K562 (cell line): ENCODE measurements around the gene PNMT. TPM values are rescaled to one million over a fixed set of nuclear protein-coding genes. Genes with fewer than 3 reads are reported as not detected.

Experiments used
- CC2D1A ChIP-seq: fragments of 450-650 bp; IDR thresholded peaks from 2 replicates; pipeline ENCODE4 v1.6.1; 2017; ENCODE audit warnings: mild to moderate bottlenecking
- CCAR2 ChIP-seq: fragments of 200-400 bp; formaldehyde crosslinking; IDR thresholded peaks from 2 replicates; pipeline ENCODE4 v1.6.1; 2017; ENCODE audit warnings: mild to moderate bottlenecking, low read depth, low read length
- CEBPG ChIP-seq, 3 experiments: fragments of 200-800 bp in 1 of 3; sonication (Bioruptor generic) in 1 of 3; sonication (generic) in 1 of 3; formaldehyde crosslinking in 1 of 3; IDR thresholded peaks in 2 of 3; conservative IDR thresholded peaks in 1 of 3; 2 replicates each; pipeline versions ENCODE4 v1.6.1 to v1.8.0; 2016 to 2022; ENCODE audit warnings: missing compliant biosample characterization in 2 of 3, missing genetic modification characterization in 2 of 3, mild to moderate bottlenecking in 1 of 3, missing genetic modification reagents in 1 of 3
- ETV1 ChIP-seq: fragments of 450-650 bp; conservative IDR thresholded peaks from 2 replicates; pipeline ENCODE4 v1.6.1; 2016; ENCODE audit warnings: missing genetic modification characterization, control low read depth, low read depth, missing compliant biosample characterization
- EZH2 ChIP-seq: IDR thresholded peaks from 2 replicates; pipeline ENCODE4 v1.6.1; 2012; ENCODE audit warnings: low read depth, mild to moderate bottlenecking, inconsistent platforms, low read length, borderline replicate concordance
- HMGN3 ChIP-seq: IDR thresholded peaks from 2 replicates; pipeline ENCODE4 v1.6.1; 2011; ENCODE audit warnings: borderline replicate concordance, low read depth, mild to moderate bottlenecking, mixed read lengths, low read length; ENCODE audit not compliant: insufficient read length; ENCODE audit errors: extremely low read depth
- HOXB6 ChIP-seq: fragments of 250-450 bp; sonication (Bioruptor Pico); IDR thresholded peaks from 2 replicates; pipeline ENCODE4 v1.5.1; 2022; ENCODE audit warnings: mild to moderate bottlenecking, borderline replicate concordance
- MTA2 ChIP-seq: fragments of 450-650 bp; IDR thresholded peaks from 2 replicates; pipeline ENCODE4 v1.6.1; 2016; ENCODE audit warnings: low read depth
- MTA3 ChIP-seq: fragments of 450-650 bp; formaldehyde crosslinking; IDR thresholded peaks from 2 replicates; pipeline ENCODE4 v1.6.1; 2017; ENCODE audit warnings: mild to moderate bottlenecking, borderline replicate concordance
- POLR2AphosphoS5 ChIP-seq: IDR thresholded peaks from 2 replicates; pipeline ENCODE4 v1.6.1; 2011; ENCODE audit warnings: mild to moderate bottlenecking, low read depth, low read length, moderate library complexity; ENCODE audit not compliant: control insufficient read depth, insufficient read depth
- RBM34 ChIP-seq: fragments of 200-400 bp; formaldehyde crosslinking; IDR thresholded peaks from 2 replicates; pipeline ENCODE4 v1.6.1; 2018; ENCODE audit warnings: low read length, borderline replicate concordance; ENCODE audit not compliant: insufficient read depth
- SNIP1 ChIP-seq: fragments of 450-650 bp; IDR thresholded peaks from 2 replicates; pipeline ENCODE4 v1.7.1; 2017; ENCODE audit warnings: low read depth, mild to moderate bottlenecking
- ZBTB17 ChIP-seq: fragments of 450-650 bp; formaldehyde crosslinking; IDR thresholded peaks from 2 replicates; pipeline ENCODE4 v1.4.0; 2020; ENCODE audit warnings: mild to moderate bottlenecking
- ZNF133 ChIP-seq: fragments of 250-450 bp; sonication (Bioruptor Pico); IDR thresholded peaks from 2 replicates; pipeline ENCODE4 v1.4.0; 2020; ENCODE audit warnings: mild to moderate bottlenecking
- ZNF23 ChIP-seq: fragments of 250-450 bp; sonication (Bioruptor Pico); IDR thresholded peaks from 2 replicates; pipeline ENCODE4 v1.4.0; 2020; ENCODE audit warnings: mild to moderate bottlenecking
- ZNF695 ChIP-seq: fragments of 450-650 bp; formaldehyde crosslinking; IDR thresholded peaks from 2 replicates; pipeline ENCODE4 v1.4.0; 2020; ENCODE audit warnings: mild to moderate bottlenecking, moderate library complexity
- polyA plus RNA-seq, 8 experiments: library from polyadenylated mRNA; depleted of rRNA in 4 of 8; stranded (reverse) in 5 of 8; unstranded in 3 of 8; fragments of >200 nt; fragmentation: Nextera tagmentation in 2 of 8; fragmentation: Illumina TruSeq in 1 of 8; extraction: Ambion mirVana in 2 of 8; extraction: Trizol in 1 of 8; gene quantifications; 2 replicates each; pipeline versions ENCODE4 v1.2.1 to v1.2.3, GENCODE V29; 2011 to 2014; ENCODE audit warnings: inconsistent platforms in 1 of 8, missing spikeins in 1 of 8
- total RNA-seq, 7 experiments: library from RNA; depleted of rRNA in 6 of 7; stranded (reverse); fragments of >200 nt in 6 of 7; fragmentation: Illumina TruSeq in 2 of 7; extraction: Trizol in 2 of 7; gene quantifications; 2 replicates each; pipeline versions ENCODE4 v1.2.1 to v1.2.3, GENCODE V29; 2011 to 2021; ENCODE audit warnings: low replicate concordance in 1 of 7
- TF ChIP-seq, protein P1 (sequence below), 2 experiments: IDR thresholded peaks; 2 replicates each; pipeline ENCODE4 v1.6.1; 2011; ENCODE audit warnings: borderline replicate concordance in 1 of 2, control low read depth in 1 of 2, low read depth in 1 of 2, low read length in 1 of 2, mild to moderate bottlenecking in 1 of 2, mixed read lengths in 1 of 2, moderate library complexity in 1 of 2; ENCODE audit not compliant: insufficient read depth in 1 of 2, insufficient read length in 1 of 2, poor library complexity in 1 of 2, severe bottlenecking in 1 of 2; ENCODE audit errors: extremely low read depth in 1 of 2
- TF ChIP-seq, protein P2 (sequence below): IDR thresholded peaks from 2 replicates; pipeline ENCODE4 v1.6.1; 2016; ENCODE audit warnings: missing genetic modification characterization, missing compliant biosample characterization
- TF ChIP-seq, protein P3 (sequence below): fragments of 250-450 bp; sonication (Bioruptor Pico); IDR thresholded peaks from 2 replicates; pipeline ENCODE4 v1.9.0; 2021; ENCODE audit warnings: mild to moderate bottlenecking
- TF ChIP-seq, protein P4 (sequence below): IDR thresholded peaks from 3 replicates; pipeline ENCODE4 v1.6.1; 2011; ENCODE audit warnings: borderline replicate concordance, mild to moderate bottlenecking, moderate library complexity; ENCODE audit not compliant: insufficient read length; ENCODE audit errors: extremely low read depth

The PNMT gene
- total and polyA plus RNA-seq, 9 of the 15 experiments (the other 6 are each of a cell fraction or from before 2014, with no cell fraction given): 0.55 to 18.1 (median 5.8) TPM

DNA sequence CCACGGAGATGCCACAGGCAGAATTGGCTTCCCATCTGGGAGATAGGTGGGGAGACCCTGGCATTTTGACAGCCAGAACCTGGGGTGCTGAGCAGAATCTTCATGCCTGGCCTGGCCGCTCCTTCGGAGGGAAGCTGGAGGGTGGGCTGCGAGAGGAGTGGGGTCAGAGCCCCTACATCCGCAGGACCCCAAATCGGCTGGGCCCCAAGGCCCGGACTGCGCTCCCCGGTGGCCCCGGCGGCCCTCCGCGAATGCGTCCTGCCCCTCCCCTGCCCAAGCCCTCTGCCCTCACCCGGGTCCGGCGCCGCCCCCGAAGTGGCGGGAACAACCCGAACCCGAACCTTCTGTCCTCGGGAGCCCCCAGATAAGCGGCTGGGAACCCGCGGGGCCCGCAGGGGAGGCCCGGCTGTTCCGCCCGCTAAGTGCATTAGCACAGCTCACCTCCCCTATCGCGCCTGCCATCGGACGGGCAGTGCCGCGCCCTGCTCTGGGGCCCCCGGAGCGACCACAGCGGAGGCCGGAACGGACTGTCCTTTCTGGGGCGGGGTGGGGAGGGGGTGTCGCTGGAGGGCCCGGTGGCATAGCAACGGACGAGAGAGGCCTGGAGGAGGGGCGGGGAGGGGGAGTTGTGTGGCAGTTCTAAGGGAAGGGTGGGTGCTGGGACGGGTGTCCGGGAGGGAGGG, 850 bp upstream of the PNMT start (continued):
- TF ChIP-seq, protein P1, sequence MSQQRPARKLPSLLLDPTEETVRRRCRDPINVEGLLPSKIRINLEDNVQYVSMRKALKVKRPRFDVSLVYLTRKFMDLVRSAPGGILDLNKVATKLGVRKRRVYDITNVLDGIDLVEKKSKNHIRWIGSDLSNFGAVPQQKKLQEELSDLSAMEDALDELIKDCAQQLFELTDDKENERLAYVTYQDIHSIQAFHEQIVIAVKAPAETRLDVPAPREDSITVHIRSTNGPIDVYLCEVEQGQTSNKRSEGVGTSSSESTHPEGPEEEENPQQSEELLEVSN (IDR thresholded peaks at IDR 0.05; ENCODE audit: borderline replicate concordance in 1 of 2, extremely low read depth in 1 of 2, insufficient read depth in 1 of 2, insufficient read length in 1 of 2, low read depth in 1 of 2, low read length in 1 of 2, poor library complexity in 1 of 2, severe bottlenecking in 1 of 2): peak; percentile 28 to 36
- TF ChIP-seq POLR2AphosphoS5 (peak; percentile 30; the same call in 1 of the 2 replicates), RBM34 (no peak), HMGN3 (peak; percentile 98), CEBPG (CRISPR knock-in tag; IDR thresholded peaks at IDR 0.05) (no peak), CEBPG (tag; conservative IDR thresholded peaks at IDR 0.05 in 1 of 2, IDR thresholded peaks at IDR 0.05 in 1 of 2) (no peak), MTA3 (peak; percentile 82; the same call in 1 of the 2 replicates), ETV1 (tag) (peak; percentile 79), SNIP1 (no peak), CC2D1A (peak; percentile 92), EZH2 (no peak), MTA2 (no peak; the same call in 1 of the 2 replicates), ZBTB17 (CRISPR knock-in tag) (no peak; the same call in 1 of the 2 replicates), ZNF133 (CRISPR knock-in tag) (no peak), ZNF695 (CRISPR knock-in tag) (no peak), HOXB6 (CRISPR knock-in tag) (no peak), CCAR2 (no peak), ZNF23 (CRISPR knock-in tag) (no peak)
- TF ChIP-seq, protein P2, sequence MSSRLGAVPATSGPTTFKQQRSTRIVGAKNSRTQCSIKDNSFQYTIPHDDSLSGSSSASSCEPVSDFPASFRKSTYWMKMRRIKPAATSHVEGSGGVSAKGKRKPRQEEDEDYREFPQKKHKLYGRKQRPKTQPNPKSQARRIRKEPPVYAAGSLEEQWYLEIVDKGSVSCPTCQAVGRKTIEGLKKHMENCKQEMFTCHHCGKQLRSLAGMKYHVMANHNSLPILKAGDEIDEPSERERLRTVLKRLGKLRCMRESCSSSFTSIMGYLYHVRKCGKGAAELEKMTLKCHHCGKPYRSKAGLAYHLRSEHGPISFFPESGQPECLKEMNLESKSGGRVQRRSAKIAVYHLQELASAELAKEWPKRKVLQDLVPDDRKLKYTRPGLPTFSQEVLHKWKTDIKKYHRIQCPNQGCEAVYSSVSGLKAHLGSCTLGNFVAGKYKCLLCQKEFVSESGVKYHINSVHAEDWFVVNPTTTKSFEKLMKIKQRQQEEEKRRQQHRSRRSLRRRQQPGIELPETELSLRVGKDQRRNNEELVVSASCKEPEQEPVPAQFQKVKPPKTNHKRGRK (tag): no peak
- TF ChIP-seq, protein P3, sequence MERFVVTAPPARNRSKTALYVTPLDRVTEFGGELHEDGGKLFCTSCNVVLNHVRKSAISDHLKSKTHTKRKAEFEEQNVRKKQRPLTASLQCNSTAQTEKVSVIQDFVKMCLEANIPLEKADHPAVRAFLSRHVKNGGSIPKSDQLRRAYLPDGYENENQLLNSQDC (CRISPR knock-in tag): 0 out of 2 replicates have a peak, but pooled peaks have one; percentile 10
- TF ChIP-seq, protein P4, sequence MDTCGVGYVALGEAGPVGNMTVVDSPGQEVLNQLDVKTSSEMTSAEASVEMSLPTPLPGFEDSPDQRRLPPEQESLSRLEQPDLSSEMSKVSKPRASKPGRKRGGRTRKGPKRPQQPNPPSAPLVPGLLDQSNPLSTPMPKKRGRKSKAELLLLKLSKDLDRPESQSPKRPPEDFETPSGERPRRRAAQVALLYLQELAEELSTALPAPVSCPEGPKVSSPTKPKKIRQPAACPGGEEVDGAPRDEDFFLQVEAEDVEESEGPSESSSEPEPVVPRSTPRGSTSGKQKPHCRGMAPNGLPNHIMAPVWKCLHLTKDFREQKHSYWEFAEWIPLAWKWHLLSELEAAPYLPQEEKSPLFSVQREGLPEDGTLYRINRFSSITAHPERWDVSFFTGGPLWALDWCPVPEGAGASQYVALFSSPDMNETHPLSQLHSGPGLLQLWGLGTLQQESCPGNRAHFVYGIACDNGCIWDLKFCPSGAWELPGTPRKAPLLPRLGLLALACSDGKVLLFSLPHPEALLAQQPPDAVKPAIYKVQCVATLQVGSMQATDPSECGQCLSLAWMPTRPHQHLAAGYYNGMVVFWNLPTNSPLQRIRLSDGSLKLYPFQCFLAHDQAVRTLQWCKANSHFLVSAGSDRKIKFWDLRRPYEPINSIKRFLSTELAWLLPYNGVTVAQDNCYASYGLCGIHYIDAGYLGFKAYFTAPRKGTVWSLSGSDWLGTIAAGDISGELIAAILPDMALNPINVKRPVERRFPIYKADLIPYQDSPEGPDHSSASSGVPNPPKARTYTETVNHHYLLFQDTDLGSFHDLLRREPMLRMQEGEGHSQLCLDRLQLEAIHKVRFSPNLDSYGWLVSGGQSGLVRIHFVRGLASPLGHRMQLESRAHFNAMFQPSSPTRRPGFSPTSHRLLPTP: no peak
